ENCODE measurements around the gene NTSR1. TPM values are rescaled to one million over a fixed set of nuclear protein-coding genes. Genes with fewer than 3 reads are reported as not detected.
A peak's percentile ranks its signal among the peaks of the same experiment; 100 is the strongest.

NTSR1 gene
- total RNA-seq, 2 experiments from 2014 or later = 0.07 to 0.14 TPM

- Mint-ChIP-seq H3K9me3 (ENCODE audit: low read depth) (no peaks in the 10 kb centered on the region), H3K27ac (no peak overlapping the region)
Measured at GRCh38 chr20:62799459-62799858, 90.8 kb downstream of the NTSR1 start.

GRCh38 chr20:62799873-62800272, 91.2 kb downstream of the NTSR1 start:
- H3K4me1 Mint-ChIP-seq = peaks cover 20% of the 10 kb centered on the region
- peaks cover 24% of the 10 kb centered on the region for H3K36me3 Mint-ChIP-seq (ENCODE audit: low read depth)
- H3K27me3 Mint-ChIP-seq = no peaks in the 10 kb centered on the region
- intact Hi-C loops (cut with DNase I, micrococcal nuclease) = loop anchor here (10.0 kb wide), 2 partner anchors 415 to 735 kb away; partner anchors contain the start of genes RPS21 (in 1 of the 2) and TAF4 (in 1 of the 2)
- H3K4me3 Mint-ChIP-seq = no peak overlapping the region
- H3K9me3 Mint-ChIP-seq (ENCODE audit: low read depth) = no peaks in the 10 kb centered on the region
- no peak for DNase-seq
- ChIA-PET POLR2A (no interaction called here), CTCF (no interaction called here)
- no peak for ATAC-seq
- no peak overlapping the region for H3K27ac Mint-ChIP-seq

More at GRCh38 chr20:62799459-62799858, 90.8 kb downstream of the NTSR1 start:
- Mint-ChIP-seq H3K4me3 (no peak overlapping the region), H3K4me1 (peaks cover 22% of the 10 kb centered on the region), H3K27me3 (no peaks in the 10 kb centered on the region), H3K36me3 (ENCODE audit: low read depth) (peaks cover 24% of the 10 kb centered on the region)
- ChIA-PET CTCF (interaction anchor here (0.8 kb wide), 1 partner anchor 90 kb away, joined by 3 read pairs; no protein-coding TSS in a partner anchor), POLR2A (no interaction called here)
- intact Hi-C loops (cut with DNase I, micrococcal nuclease) = loop anchor here (10.0 kb wide), 2 partner anchors 415 to 735 kb away; partner anchors contain the start of genes RPS21 (in 1 of the 2) and TAF4 (in 1 of the 2)
- ATAC-seq (no peak), DNase-seq (no peak)

- peaks cover 19% of the 10 kb centered on the region for H3K4me1 Mint-ChIP-seq
- DNase-seq = no peak
- no peak overlapping the region for H3K27ac Mint-ChIP-seq
- H3K36me3 Mint-ChIP-seq (ENCODE audit: low read depth) = peaks cover 24% of the 10 kb centered on the region
- intact Hi-C loops (cut with DNase I, micrococcal nuclease) = no loop called here
- H3K9me3 Mint-ChIP-seq (ENCODE audit: low read depth) = no peaks in the 10 kb centered on the region
- POLR2A ChIA-PET = no interaction called here
- no peak overlapping the region for H3K4me3 Mint-ChIP-seq
- no peak for ATAC-seq
- CTCF ChIA-PET = no interaction called here
- no peaks in the 10 kb centered on the region for H3K27me3 Mint-ChIP-seq
Measured at GRCh38 chr20:62800314-62801259, 92.0 kb downstream of the NTSR1 start.

- intact Hi-C loops (cut with DNase I, micrococcal nuclease) = no loop called here
- Mint-ChIP-seq H3K9me3 (ENCODE audit: low read depth) (no peaks in the 10 kb centered on the region), H3K4me1 (peaks cover 21% of the 10 kb centered on the region), H3K36me3 (ENCODE audit: low read depth) (peaks cover 26% of the 10 kb centered on the region), H3K4me3 (no peak overlapping the region), H3K27ac (no peak overlapping the region), H3K27me3 (no peaks in the 10 kb centered on the region)
- ChIA-PET CTCF (no interaction called here), POLR2A (no interaction called here)
- ATAC-seq (no peak), DNase-seq (no peak)
Measured at GRCh38 chr20:62801284-62802010, 92.8 kb downstream of the NTSR1 start.

GRCh38 chr20:62802026-62802712, 93.5 kb downstream of the NTSR1 start:
- Mint-ChIP-seq H3K9me3 (ENCODE audit: low read depth) (no peaks in the 10 kb centered on the region), H3K4me3 (no peak overlapping the region), H3K27me3 (no peaks in the 10 kb centered on the region), H3K36me3 (ENCODE audit: low read depth) (peaks cover 26% of the 10 kb centered on the region), H3K4me1 (peaks cover 24% of the 10 kb centered on the region), H3K27ac (no peak overlapping the region)
- intact Hi-C loops (cut with DNase I, micrococcal nuclease) = no loop called here
- no peak for DNase-seq
- POLR2A ChIA-PET = no interaction called here
- ATAC-seq = no peak
- CTCF ChIA-PET = no interaction called here

GRCh38 chr20:62804021-62804626, 95.5 kb downstream of the NTSR1 start:
- intact Hi-C loops (cut with DNase I, micrococcal nuclease) = loop anchor here (1.0 to 2.0 kb wide), 3 partner anchors 8 to 59 kb away; partner anchors contain the start of gene MRGBP (in 1 of the 2)
- POLR2A ChIA-PET = no interaction called here

GRCh38 chr20:62804627-62805154, 96.1 kb downstream of the NTSR1 start, which contains the start of gene OGFR:
Gene OGFR (plus strand): TSS chr20:62804835. CDS start chr20:62804860, 25 bp downstream.
- CTCF ChIA-PET = interaction anchor here (0.5 kb wide), 1 partner anchor 101 kb away, joined by 3 read pairs; no protein-coding TSS in a partner anchor
- DNase-seq = peak; percentile 78
- peak within 1 kb of the TSS; percentile 88 for H3K27ac Mint-ChIP-seq
- peak within 1 kb of the TSS; percentile 84 for H3K4me3 Mint-ChIP-seq
- POLR2A ChIA-PET = no interaction called here
- peaks cover 24% of the 10 kb centered on the region for H3K36me3 Mint-ChIP-seq (ENCODE audit: low read depth)
- no peaks in the 10 kb centered on the region for H3K27me3 Mint-ChIP-seq
- peak; percentile 47 for ATAC-seq
- H3K9me3 Mint-ChIP-seq (ENCODE audit: low read depth) = no peaks in the 10 kb centered on the region
- peaks cover 21% of the 10 kb centered on the region for H3K4me1 Mint-ChIP-seq
- intact Hi-C loops (cut with DNase I, micrococcal nuclease) = loop anchor here (1.0 to 5.0 kb wide), 4 partner anchors 8 to 302 kb away; partner anchors contain the start of gene MRGBP (in 1 of the 2)

More at GRCh38 chr20:62804021-62804626, 95.5 kb downstream of the NTSR1 start:
- Mint-ChIP-seq H3K4me1 (peaks cover 21% of the 10 kb centered on the region), H3K27ac (peak overlapping the region; percentile 83), H3K27me3 (no peaks in the 10 kb centered on the region), H3K4me3 (peak overlapping the region; percentile 84), H3K9me3 (ENCODE audit: low read depth) (no peaks in the 10 kb centered on the region), H3K36me3 (ENCODE audit: low read depth) (peaks cover 24% of the 10 kb centered on the region)
- ATAC-seq = peak; percentile 21
- CTCF ChIA-PET = interaction anchor here (0.5 kb wide), 2 partner anchors 13 to 100 kb away, joined by 3 read pairs; no protein-coding TSS in a partner anchor
- DNase-seq = no peak

GRCh38 chr20:62805155-62805710, 96.6 kb downstream of the NTSR1 start:
- H3K27ac Mint-ChIP-seq = peak overlapping the region; percentile 31
- no peaks in the 10 kb centered on the region for H3K9me3 Mint-ChIP-seq (ENCODE audit: low read depth)
- peak; percentile 27 for ATAC-seq
- DNase-seq = peak; percentile 63
- H3K36me3 Mint-ChIP-seq (ENCODE audit: low read depth) = peaks cover 19% of the 10 kb centered on the region
- intact Hi-C loops (cut with DNase I, micrococcal nuclease) = loop anchor here (2.0 to 5.0 kb wide), 2 partner anchors 58 to 303 kb away; no protein-coding TSS in a partner anchor
- H3K27me3 Mint-ChIP-seq = no peaks in the 10 kb centered on the region
- H3K4me1 Mint-ChIP-seq = peaks cover 21% of the 10 kb centered on the region
- POLR2A ChIA-PET = interaction anchor here (0.6 kb wide), 1 partner anchor 112 kb away, joined by 3 read pairs; no protein-coding TSS in a partner anchor
- CTCF ChIA-PET = interaction anchor here (0.6 to 1.2 kb wide), 2 partner anchors 125 to 131 kb away, joined by 3 to 4 read pairs; no protein-coding TSS in a partner anchor
- peak overlapping the region; percentile 78 for H3K4me3 Mint-ChIP-seq

GRCh38 chr20:62805711-62806382, 97.2 kb downstream of the NTSR1 start:
- H3K4me3 Mint-ChIP-seq = peak overlapping the region; percentile 78
- no peaks in the 10 kb centered on the region for H3K9me3 Mint-ChIP-seq (ENCODE audit: low read depth)
- H3K27ac Mint-ChIP-seq = peak overlapping the region; percentile 60
- H3K4me1 Mint-ChIP-seq = peaks cover 21% of the 10 kb centered on the region
- no peak for DNase-seq
- POLR2A ChIA-PET = interaction anchor here (0.6 kb wide), 1 partner anchor 111 kb away, joined by 3 read pairs; no protein-coding TSS in a partner anchor
- no peak for ATAC-seq
- H3K27me3 Mint-ChIP-seq = no peaks in the 10 kb centered on the region
- intact Hi-C loops (cut with DNase I, micrococcal nuclease) = loop anchor here (2.0 to 5.0 kb wide), 2 partner anchors 57 to 304 kb away; no protein-coding TSS in a partner anchor
- H3K36me3 Mint-ChIP-seq (ENCODE audit: low read depth) = peaks cover 16% of the 10 kb centered on the region
- CTCF ChIA-PET = interaction anchor here (0.6 to 1.2 kb wide), 2 partner anchors 125 to 131 kb away, joined by 3 to 4 read pairs; no protein-coding TSS in a partner anchor

Data from activated CD4-positive, alpha-beta T cell treated with anti-CD3 and anti-CD28 coated beads for 36 hours (primary cell).